Measurements from ENCODE around the gene L2HGDH.

The L2HGDH gene

DNA sequence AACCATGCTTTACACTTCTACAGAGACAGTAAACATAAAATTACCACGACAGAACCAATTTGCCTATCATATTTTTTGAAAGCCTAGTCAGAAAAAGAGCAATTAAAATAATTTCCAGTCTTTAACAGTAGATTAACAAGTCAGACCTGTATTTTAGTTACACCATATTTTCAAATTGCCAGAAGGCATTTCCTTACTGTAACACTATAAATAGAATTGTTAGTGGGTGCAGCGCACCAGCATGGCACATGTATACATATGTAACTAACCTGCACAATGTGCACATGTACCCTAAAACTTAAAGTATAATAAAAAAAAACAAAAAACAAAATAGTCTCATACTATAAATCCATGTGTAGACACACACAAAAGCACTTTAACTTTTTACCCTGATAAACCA, 96.6 kb downstream of the L2HGDH start:
- H3K9me3 ChIP-seq (replicated peaks; ENCODE audit: insufficient read depth, low read length): no peaks in the 10 kb centered on the region
- TF ChIP-seq, protein P1, sequence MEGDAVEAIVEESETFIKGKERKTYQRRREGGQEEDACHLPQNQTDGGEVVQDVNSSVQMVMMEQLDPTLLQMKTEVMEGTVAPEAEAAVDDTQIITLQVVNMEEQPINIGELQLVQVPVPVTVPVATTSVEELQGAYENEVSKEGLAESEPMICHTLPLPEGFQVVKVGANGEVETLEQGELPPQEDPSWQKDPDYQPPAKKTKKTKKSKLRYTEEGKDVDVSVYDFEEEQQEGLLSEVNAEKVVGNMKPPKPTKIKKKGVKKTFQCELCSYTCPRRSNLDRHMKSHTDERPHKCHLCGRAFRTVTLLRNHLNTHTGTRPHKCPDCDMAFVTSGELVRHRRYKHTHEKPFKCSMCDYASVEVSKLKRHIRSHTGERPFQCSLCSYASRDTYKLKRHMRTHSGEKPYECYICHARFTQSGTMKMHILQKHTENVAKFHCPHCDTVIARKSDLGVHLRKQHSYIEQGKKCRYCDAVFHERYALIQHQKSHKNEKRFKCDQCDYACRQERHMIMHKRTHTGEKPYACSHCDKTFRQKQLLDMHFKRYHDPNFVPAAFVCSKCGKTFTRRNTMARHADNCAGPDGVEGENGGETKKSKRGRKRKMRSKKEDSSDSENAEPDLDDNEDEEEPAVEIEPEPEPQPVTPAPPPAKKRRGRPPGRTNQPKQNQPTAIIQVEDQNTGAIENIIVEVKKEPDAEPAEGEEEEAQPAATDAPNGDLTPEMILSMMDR (IDR thresholded peaks at IDR 0.05; ENCODE audit: low read length): no peak
- no peak for TF ChIP-seq EZH2phosphoT487 (IDR thresholded peaks at IDR 0.05; ENCODE audit: low read length)
- TF ChIP-seq EZH2 (optimal IDR thresholded peaks at IDR 0.05; ENCODE audit: low read depth, low read length): no peak
- no peaks in the 10 kb centered on the region for H3K9me2 ChIP-seq (replicated peaks; ENCODE audit: insufficient read depth, low read length)
- H3K79me2 ChIP-seq (ENCODE audit: low read length): no peaks in the 10 kb centered on the region
- no peak overlapping the region for H3K9ac ChIP-seq (ENCODE audit: low read length)
- no peaks in the 10 kb centered on the region for H3K27me3 ChIP-seq (replicated peaks; ENCODE audit: insufficient read depth, low read length)
- H3K27ac ChIP-seq (ENCODE audit: low read length): no peak overlapping the region
- no peaks in the 10 kb centered on the region for H3K36me3 ChIP-seq (replicated peaks; ENCODE audit: insufficient read depth, low read length)
- H3K4me1 ChIP-seq (ENCODE audit: low read length): no peaks in the 10 kb centered on the region
- no peak overlapping the region for H3K4me3 ChIP-seq (ENCODE audit: low read length)
- no peaks in the 10 kb centered on the region for H4K20me1 ChIP-seq (ENCODE audit: insufficient read depth, low read length)
- H2AFZ ChIP-seq (ENCODE audit: low read length): no peak overlapping the region
- DNase-seq: no peak
- no peak overlapping the region for H3K4me2 ChIP-seq (ENCODE audit: low read depth, low read length)
- no peaks in the 10 kb centered on the region for H3F3A ChIP-seq (ENCODE audit: insufficient read depth, low read length)

DNA sequence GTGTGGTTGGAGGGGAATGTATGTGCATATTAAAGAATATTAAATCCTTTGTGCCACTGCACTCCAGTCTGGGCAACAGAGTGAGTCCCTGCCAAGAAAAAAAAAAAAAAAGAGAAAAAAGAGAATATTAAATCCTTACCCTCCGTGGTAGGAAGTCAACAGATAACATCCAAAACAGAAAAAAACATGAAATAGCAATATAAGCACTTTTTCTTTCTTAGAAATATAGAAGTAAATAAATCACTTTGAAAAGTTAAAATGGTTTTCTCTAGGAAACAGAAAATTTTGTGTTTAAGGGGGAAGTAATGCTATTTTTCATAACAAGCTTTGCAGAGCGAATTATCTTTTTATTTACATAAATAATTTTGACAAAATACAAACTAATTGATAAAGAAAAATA, 98.2 kb downstream of the L2HGDH start:
- H3K9me3 ChIP-seq (replicated peaks; ENCODE audit: insufficient read depth, low read length): no peaks in the 10 kb centered on the region
- no peak for DNase-seq
- TF ChIP-seq EZH2 (optimal IDR thresholded peaks at IDR 0.05; ENCODE audit: low read depth, low read length): no peak
- TF ChIP-seq, protein P1 (IDR thresholded peaks at IDR 0.05; ENCODE audit: low read length): no peak
- no peak for TF ChIP-seq EZH2phosphoT487 (IDR thresholded peaks at IDR 0.05; ENCODE audit: low read length)
- H3K9me2 ChIP-seq (replicated peaks; ENCODE audit: insufficient read depth, low read length): no peaks in the 10 kb centered on the region
- no peaks in the 10 kb centered on the region for H3F3A ChIP-seq (ENCODE audit: insufficient read depth, low read length)
- H3K27ac ChIP-seq (ENCODE audit: low read length): no peak overlapping the region
- H3K4me2 ChIP-seq (ENCODE audit: low read depth, low read length): no peak overlapping the region
- H4K20me1 ChIP-seq (ENCODE audit: insufficient read depth, low read length): no peaks in the 10 kb centered on the region
- H3K4me1 ChIP-seq (ENCODE audit: low read length): no peaks in the 10 kb centered on the region
- H3K79me2 ChIP-seq (ENCODE audit: low read length): no peaks in the 10 kb centered on the region
- no peak overlapping the region for H3K9ac ChIP-seq (ENCODE audit: low read length)
- no peaks in the 10 kb centered on the region for H3K36me3 ChIP-seq (replicated peaks; ENCODE audit: insufficient read depth, low read length)
- H3K4me3 ChIP-seq (ENCODE audit: low read length): no peak overlapping the region
- H3K27me3 ChIP-seq (replicated peaks; ENCODE audit: insufficient read depth, low read length): no peaks in the 10 kb centered on the region
- no peak overlapping the region for H2AFZ ChIP-seq (ENCODE audit: low read length)

DNA sequence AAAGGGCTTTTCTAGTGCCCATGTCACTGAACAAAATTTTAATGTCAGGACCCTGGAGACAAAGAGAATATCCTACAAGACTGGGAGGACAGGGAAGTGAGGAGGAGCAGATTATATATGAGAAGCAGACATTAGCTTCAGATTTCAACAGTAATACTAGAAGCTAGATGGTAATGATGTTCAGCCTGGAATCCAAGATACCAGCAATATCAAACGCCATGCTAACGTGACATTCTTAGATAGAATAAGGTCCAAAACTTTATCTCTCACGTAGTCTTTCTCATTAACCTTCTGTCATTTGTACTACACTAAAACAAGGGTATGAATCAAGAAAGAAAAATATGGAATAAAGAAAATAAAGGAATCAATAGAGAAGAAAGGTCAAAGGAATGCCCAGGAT, 99.3 kb downstream of the L2HGDH start:
- Histone ChIP-seq H3K36me3 (replicated peaks; ENCODE audit: insufficient read depth, low read length) (no peaks in the 10 kb centered on the region), H3K9ac (ENCODE audit: low read length) (no peak overlapping the region), H3F3A (ENCODE audit: insufficient read depth, low read length) (no peaks in the 10 kb centered on the region), H2AFZ (ENCODE audit: low read length) (no peak overlapping the region), H3K79me2 (ENCODE audit: low read length) (no peaks in the 10 kb centered on the region), H3K4me1 (ENCODE audit: low read length) (no peaks in the 10 kb centered on the region), H3K9me2 (replicated peaks; ENCODE audit: insufficient read depth, low read length) (no peaks in the 10 kb centered on the region), H4K20me1 (ENCODE audit: insufficient read depth, low read length) (no peaks in the 10 kb centered on the region), H3K4me2 (ENCODE audit: low read depth, low read length) (no peak overlapping the region), H3K27ac (ENCODE audit: low read length) (no peak overlapping the region), H3K9me3 (replicated peaks; ENCODE audit: insufficient read depth, low read length) (no peaks in the 10 kb centered on the region), H3K27me3 (replicated peaks; ENCODE audit: insufficient read depth, low read length) (no peaks in the 10 kb centered on the region), H3K4me3 (ENCODE audit: low read length) (no peak overlapping the region)
- TF ChIP-seq EZH2phosphoT487 (IDR thresholded peaks at IDR 0.05; ENCODE audit: low read length) (no peak), EZH2 (optimal IDR thresholded peaks at IDR 0.05; ENCODE audit: low read depth, low read length) (no peak)
- TF ChIP-seq, protein P1 (IDR thresholded peaks at IDR 0.05; ENCODE audit: low read length): no peak
- DNase-seq: no peak

Data from MM.1S (cell line).